Osteocyte (in vitro differentiated cells): Measurements from ENCODE around the gene FBXO34. TPM values are rescaled to one million over a fixed set of nuclear protein-coding genes. Genes with fewer than 3 reads are reported as not detected.
"Not testable (repeated sequence)": the region's sequence is repeated elsewhere in the genome, so short reads cannot be mapped to it uniquely, and the experiment has no call there.

Source experiments
- DNase-seq: peaks from one replicate; pipeline ENCODE4 v3.0.0; 2021; ENCODE audit warnings: mixed read lengths; ENCODE audit not compliant: unreplicated experiment; ENCODE audit errors: extremely low spot score
- H3K27ac Mint-ChIP-seq: one replicate; pipeline ENCODE4 v1.8.0; 2021; ENCODE audit warnings: mild to moderate bottlenecking, mixed read lengths; ENCODE audit not compliant: unreplicated experiment
- H3K27me3 Mint-ChIP-seq: one replicate; pipeline ENCODE4 v1.8.0; 2021; ENCODE audit warnings: mixed read lengths; ENCODE audit not compliant: unreplicated experiment
- H3K36me3 Mint-ChIP-seq: one replicate; pipeline ENCODE4 v1.8.0; 2021; ENCODE audit warnings: mixed read lengths; ENCODE audit not compliant: unreplicated experiment
- H3K4me1 Mint-ChIP-seq: one replicate; pipeline ENCODE4 v1.8.0; 2021; ENCODE audit warnings: mixed read lengths; ENCODE audit not compliant: unreplicated experiment
- H3K4me3 Mint-ChIP-seq: one replicate; pipeline ENCODE4 v1.8.0; 2021; ENCODE audit warnings: mild to moderate bottlenecking, moderate library complexity, mixed read lengths; ENCODE audit not compliant: unreplicated experiment
- H3K9me3 Mint-ChIP-seq: one replicate; pipeline ENCODE4 v1.8.0; 2021; ENCODE audit warnings: mixed read lengths; ENCODE audit not compliant: unreplicated experiment
- CTCF ChIP-seq: fragments of 200-600 bp; sonication (generic); IDR thresholded peaks from 2 replicates; pipeline ENCODE4 v1.5.0; 2021; ENCODE audit warnings: antibody characterized with exemption, mild to moderate bottlenecking, moderate library complexity
- total RNA-seq: library from RNA; stranded (reverse); gene quantifications from 2 replicates; pipeline ENCODE4 v1.2.1, GENCODE V29; 2021

The FBXO34 gene
- total RNA-seq, 1 donor from 2014 or later: 16.4 TPM

- Mint-ChIP-seq H3K4me3 (no peak overlapping the region), H3K27me3 (no peaks in the 10 kb centered on the region), H3K4me1 (peaks cover 4% of the 10 kb centered on the region), H3K36me3 (peaks cover 30% of the 10 kb centered on the region), H3K9me3 (no peaks in the 10 kb centered on the region), H3K27ac (no peak overlapping the region)
- TF ChIP-seq CTCF: no peak
- DNase-seq: no peak
Measured at GRCh38 chr14:55374771-55375170, 103.5 kb downstream of the FBXO34 start.

GRCh38 chr14:55377236-55377635, 106.0 kb downstream of the FBXO34 start:
- Mint-ChIP-seq H3K36me3 (peaks cover 39% of the 10 kb centered on the region), H3K4me3 (no peak overlapping the region), H3K9me3 (no peaks in the 10 kb centered on the region), H3K27me3 (no peaks in the 10 kb centered on the region), H3K27ac (no peak overlapping the region), H3K4me1 (peaks cover 3% of the 10 kb centered on the region)
- no peak for TF ChIP-seq CTCF
- peak; percentile 3 for DNase-seq

DNA sequence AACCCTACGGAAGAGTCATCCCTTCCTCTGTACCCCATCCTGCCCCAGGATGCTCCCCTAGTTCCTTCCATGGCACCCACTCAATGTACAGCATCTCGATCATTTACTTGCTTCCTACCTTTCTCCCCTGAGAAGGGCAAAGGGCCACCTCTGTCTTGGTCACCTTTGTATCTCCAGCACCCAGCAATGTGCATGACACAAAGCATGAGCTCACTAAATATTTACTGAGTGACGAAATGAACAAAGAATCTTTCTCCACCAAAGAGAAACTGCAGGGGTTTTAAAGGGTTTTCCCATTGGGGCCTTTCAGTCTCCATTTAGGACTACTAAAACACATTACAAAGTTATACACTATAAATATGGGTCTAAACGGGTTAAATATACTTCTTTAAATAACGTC, 109.8 kb downstream of the FBXO34 start:
- H3K27ac Mint-ChIP-seq: no peak overlapping the region
- peaks cover 36% of the 10 kb centered on the region for H3K36me3 Mint-ChIP-seq

DNA sequence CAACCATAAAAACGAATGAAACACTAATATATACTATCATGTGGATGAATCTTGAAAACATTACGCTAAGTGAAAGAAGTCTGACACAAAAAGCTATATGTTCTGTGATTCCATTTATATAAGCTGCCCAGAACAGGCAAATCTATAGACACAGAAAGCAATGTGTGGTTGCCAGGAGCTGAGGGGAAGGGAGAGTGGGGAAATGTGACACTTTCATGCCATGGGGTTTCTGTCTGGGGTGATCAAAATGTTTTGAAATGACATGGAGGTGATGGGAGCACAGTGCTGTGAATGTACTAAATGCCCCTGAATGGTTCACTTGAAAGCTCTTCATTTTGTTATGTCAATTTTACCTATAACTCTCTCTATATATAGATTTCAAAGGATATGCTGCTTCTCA, 110.3 kb downstream of the FBXO34 start:
- Mint-ChIP-seq H3K36me3 (peaks cover 32% of the 10 kb centered on the region), H3K4me3 (no peak overlapping the region), H3K4me1 (peaks cover 3% of the 10 kb centered on the region), H3K27me3 (no peaks in the 10 kb centered on the region), H3K27ac (no peak overlapping the region), H3K9me3 (no peaks in the 10 kb centered on the region)
- no peak for DNase-seq
- TF ChIP-seq CTCF: no peak

More for the DNA sequence above, 109.8 kb downstream of the FBXO34 start:
- no peak for TF ChIP-seq CTCF
- no peak overlapping the region for H3K4me3 Mint-ChIP-seq
- H3K4me1 Mint-ChIP-seq: peaks cover 3% of the 10 kb centered on the region
- H3K27me3 Mint-ChIP-seq: no peaks in the 10 kb centered on the region
- DNase-seq: no peak
- H3K9me3 Mint-ChIP-seq: no peaks in the 10 kb centered on the region

DNA sequence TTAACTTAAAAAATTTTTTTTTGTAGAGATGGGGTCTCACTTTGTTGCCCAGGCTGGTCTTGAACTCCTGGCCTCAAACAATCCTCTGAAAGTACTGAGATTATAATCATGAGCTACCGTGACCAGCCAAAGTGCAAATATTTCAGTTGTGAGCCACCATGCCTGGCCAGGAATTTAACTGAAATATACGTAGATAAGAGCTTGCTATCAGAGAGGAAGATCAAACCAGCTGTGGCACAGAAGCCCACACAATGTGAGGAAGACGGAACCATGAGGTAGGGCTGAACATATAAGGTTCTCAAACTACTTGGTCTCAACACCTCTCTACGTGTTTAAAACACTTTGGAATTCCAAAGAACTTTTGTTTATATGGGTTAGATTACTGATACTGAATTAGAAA, 111.3 kb downstream of the FBXO34 start:
- no peaks in the 10 kb centered on the region for H3K9me3 Mint-ChIP-seq
- no peak overlapping the region for H3K27ac Mint-ChIP-seq
- peaks cover 35% of the 10 kb centered on the region for H3K36me3 Mint-ChIP-seq
- H3K4me1 Mint-ChIP-seq: peaks cover 3% of the 10 kb centered on the region
- no peak overlapping the region for H3K4me3 Mint-ChIP-seq
- DNase-seq: no peak
- no peak for TF ChIP-seq CTCF
- no peaks in the 10 kb centered on the region for H3K27me3 Mint-ChIP-seq

- H3K4me1 Mint-ChIP-seq, H3K4me3 Mint-ChIP-seq, H3K9me3 Mint-ChIP-seq, DNase-seq, H3K27ac Mint-ChIP-seq, H3K27me3 Mint-ChIP-seq: not testable (repeated sequence)
- peaks cover 36% of the 10 kb centered on the region for H3K36me3 Mint-ChIP-seq
Measured at GRCh38 chr14:55383056-55383466, 111.8 kb downstream of the FBXO34 start.
